Mesenchymal stem cell (in vitro differentiated cells and primary cell): ENCODE measurements around the gene KIAA0753. TPM values are rescaled to one million over a fixed set of nuclear protein-coding genes. Genes with fewer than 3 reads are reported as not detected.

ENCODE experiments used
- DNase-seq: peaks from one replicate; pipeline ENCODE4 v3.0.0-alpha.2; 2013
- H2AFZ ChIP-seq: one replicate; pipeline ENCODE4 v1.6.1; 2013; ENCODE audit warnings: low read depth, mild to moderate bottlenecking, control low read depth, inconsistent platforms, low read length, moderate library complexity
- H2AK5ac ChIP-seq: 2 replicates; pipeline ENCODE4 v1.6.1; 2013; ENCODE audit warnings: low read length, moderate library complexity, mild to moderate bottlenecking, inconsistent platforms; ENCODE audit not compliant: severe bottlenecking
- H2BK120ac ChIP-seq: one replicate; pipeline ENCODE4 v1.6.1; 2013; ENCODE audit warnings: low read depth, mild to moderate bottlenecking, inconsistent platforms, low read length, moderate library complexity
- H2BK12ac ChIP-seq, 2 experiments: one replicate each; pipeline ENCODE4 v1.6.1; 2013; ENCODE audit warnings: inconsistent platforms in 2 of 2, low read length in 2 of 2, mild to moderate bottlenecking in 2 of 2, moderate library complexity in 2 of 2, control low read depth in 1 of 2
- H2BK15ac ChIP-seq: one replicate; pipeline ENCODE4 v1.6.1; 2013; ENCODE audit warnings: mild to moderate bottlenecking, low read depth, inconsistent platforms; ENCODE audit not compliant: poor library complexity, severe bottlenecking
- H2BK5ac ChIP-seq: 2 replicates; pipeline ENCODE4 v1.6.1; 2013; ENCODE audit warnings: low read depth, mild to moderate bottlenecking, low read length, control low read depth, inconsistent platforms; ENCODE audit not compliant: poor library complexity, severe bottlenecking
- H3K14ac ChIP-seq, 2 experiments: one replicate each; pipeline ENCODE4 v1.6.1; 2013; ENCODE audit warnings: inconsistent platforms in 2 of 2, low read length in 2 of 2, control low read depth in 1 of 2, mild to moderate bottlenecking in 1 of 2, moderate library complexity in 1 of 2
- H3K18ac ChIP-seq, 2 experiments: one replicate each; pipeline ENCODE4 v1.6.1; 2013; ENCODE audit warnings: inconsistent platforms in 2 of 2, low read length in 2 of 2, control low read depth in 1 of 2, low read depth in 1 of 2, mild to moderate bottlenecking in 1 of 2
- H3K23ac ChIP-seq, 2 experiments: one replicate each; pipeline ENCODE4 v1.6.1; 2013; ENCODE audit warnings: inconsistent platforms in 2 of 2, low read length in 2 of 2, mild to moderate bottlenecking in 2 of 2, moderate library complexity in 2 of 2, control low read depth in 1 of 2
- H3K27ac ChIP-seq: 2 replicates; pipeline ENCODE4 v1.5.1; 2013; ENCODE audit warnings: mild to moderate bottlenecking, moderate library complexity, low read length, control low read depth, inconsistent platforms; ENCODE audit not compliant: poor library complexity, severe bottlenecking
- H3K27me3 ChIP-seq, 2 experiments: 2 replicates each; pipeline versions ENCODE4 v1.6.1 to v1.7.0; 2013; ENCODE audit warnings: low read length in 2 of 2, mild to moderate bottlenecking in 2 of 2, moderate library complexity in 2 of 2, control low read depth in 1 of 2, inconsistent platforms in 1 of 2; ENCODE audit not compliant: control insufficient read depth in 1 of 2, insufficient read depth in 1 of 2
- H3K36me3 ChIP-seq, 2 experiments: 2 replicates each; pipeline versions ENCODE4 v1.6.1 to v1.7.0; 2013; ENCODE audit warnings: low read length in 2 of 2, control low read depth in 1 of 2, inconsistent platforms in 1 of 2, low read depth in 1 of 2, mild to moderate bottlenecking in 1 of 2; ENCODE audit not compliant: insufficient read depth in 2 of 2, control insufficient read depth in 1 of 2
- H3K4ac ChIP-seq, 2 experiments: one replicate each; pipeline ENCODE4 v1.6.1; 2013; ENCODE audit warnings: inconsistent platforms in 2 of 2, low read length in 2 of 2, mild to moderate bottlenecking in 2 of 2, moderate library complexity in 2 of 2, control low read depth in 1 of 2, low read depth in 1 of 2
- H3K4me1 ChIP-seq: 2 replicates; pipeline ENCODE4 v1.6.1; 2013; ENCODE audit warnings: low read depth, low read length, control low read depth; ENCODE audit not compliant: control insufficient read depth, insufficient read depth
- H3K4me2 ChIP-seq: 2 replicates; pipeline ENCODE4 v1.6.1; 2013; ENCODE audit warnings: low read length, mild to moderate bottlenecking, inconsistent platforms; ENCODE audit not compliant: poor library complexity, severe bottlenecking
- H3K4me3 ChIP-seq, 2 experiments: 2 replicates each; pipeline versions ENCODE4 v1.5.1 to v1.7.0; 2013; ENCODE audit warnings: low read length in 2 of 2, mild to moderate bottlenecking in 2 of 2, control low read depth in 1 of 2, low read depth in 1 of 2; ENCODE audit not compliant: insufficient read depth in 1 of 2
- H3K79me1 ChIP-seq: replicated peaks from 2 replicates; pipeline ENCODE4 v1.6.1; 2013; ENCODE audit warnings: mild to moderate bottlenecking, control low read depth, low read length, inconsistent platforms; ENCODE audit not compliant: poor library complexity, severe bottlenecking
- H3K9ac ChIP-seq: 2 replicates; pipeline ENCODE4 v1.7.0; 2013; ENCODE audit warnings: mild to moderate bottlenecking, low read length, moderate library complexity
- H3K9me3 ChIP-seq: 2 replicates; pipeline ENCODE4 v1.7.0; 2013; ENCODE audit warnings: mild to moderate bottlenecking, low read length; ENCODE audit not compliant: control insufficient read depth
- H4K8ac ChIP-seq: one replicate; pipeline ENCODE4 v1.6.1; 2013; ENCODE audit warnings: inconsistent platforms, mild to moderate bottlenecking, low read length, moderate library complexity
- H4K91ac ChIP-seq: one replicate; pipeline ENCODE4 v1.6.1; 2013; ENCODE audit warnings: mild to moderate bottlenecking, low read length, inconsistent platforms
- WGBS: methylation state at CpG from one replicate; pipeline ENCODE4 v1.1.7; 2013; ENCODE audit warnings: mixed read lengths; 5-methylcytosine and 5-hydroxymethylcytosine counted together
- polyA plus RNA-seq, 2 experiments: library from polyadenylated mRNA; stranded (reverse); fragments of 200-250 nt; gene quantifications; one replicate each; pipeline ENCODE4 v1.2.3, GENCODE V29; 2013

KIAA0753 gene
- 9.2 TPM for polyA plus RNA-seq (2013, experiment 1 of 2)
- polyA plus RNA-seq (2013, experiment 2 of 2): 9.4 TPM

- H3K9me3 ChIP-seq: no peaks in the 10 kb centered on the region
- H2BK15ac ChIP-seq: peak within 1 kb of the TSS; percentile 73
- peak within 1 kb of the TSS; percentile 89 for H3K4me2 ChIP-seq
- H3K36me3 ChIP-seq: peaks cover 21 to 36% of the 10 kb centered on the region in 2 experiments
- H4K91ac ChIP-seq: peak within 1 kb of the TSS; percentile 72
- H2BK5ac ChIP-seq: peak within 1 kb of the TSS; percentile 92
- H2AFZ ChIP-seq: peak within 1 kb of the TSS; percentile 76
- peak within 1 kb of the TSS; percentile 89 to 90 for H3K18ac ChIP-seq
- no peak within 1 kb of the TSS for H2AK5ac ChIP-seq
- H3K4me3 ChIP-seq: peak within 1 kb of the TSS; percentile 87 to 100
- peak within 1 kb of the TSS; percentile 93 for H3K27ac ChIP-seq
- H3K9ac ChIP-seq: peak within 1 kb of the TSS; percentile 96
- peak within 1 kb of the TSS; percentile 77 to 96 for H3K14ac ChIP-seq
- H3K4me1 ChIP-seq: peaks cover 27% of the 10 kb centered on the region
- WGBS: under 1% methylated on average over 52 of the region's 52 CpGs
- peak; percentile 94 for DNase-seq
- peak within 1 kb of the TSS in 1 of 2 experiments; percentile 47 for H2BK12ac ChIP-seq
- H3K4ac ChIP-seq: peak within 1 kb of the TSS; percentile 71 to 99
- H4K8ac ChIP-seq: peak within 1 kb of the TSS; percentile 81
- peak within 1 kb of the TSS in 1 of 2 experiments; percentile 75 for H3K23ac ChIP-seq
- H3K27me3 ChIP-seq: no peaks in the 10 kb centered on the region
- H2BK120ac ChIP-seq: peak within 1 kb of the TSS; percentile 96
- H3K79me1 ChIP-seq: peaks cover 35% of the 10 kb centered on the region
Measured at GRCh38 chr17:6640536-6641246, at the start of gene KIAA0753, which contains the start of gene TXNDC17. KIAA0753 (minus strand) TSS chr17:6640711; CDS start chr17:6635103, 5,608 bp downstream. TXNDC17 (plus strand) TSS chr17:6641060; CDS start chr17:6641083, 23 bp downstream.

- no peaks in the 10 kb centered on the region for H3K9me3 ChIP-seq
- no peak overlapping the region for H3K4me2 ChIP-seq
- no peak overlapping the region for H3K23ac ChIP-seq
- H3K9ac ChIP-seq: no peak overlapping the region
- H3K4me1 ChIP-seq: no peaks in the 10 kb centered on the region
- WGBS: 86% methylated on average over 4 of the region's 9 CpGs
- H3K27ac ChIP-seq: no peak overlapping the region
- no peak overlapping the region for H2BK120ac ChIP-seq
- no peaks in the 10 kb centered on the region for H3K36me3 ChIP-seq
- peaks cover 0 to 78% of the 10 kb centered on the region in 2 experiments for H3K27me3 ChIP-seq
- H3K4ac ChIP-seq: no peak overlapping the region
- no peak overlapping the region for H2BK12ac ChIP-seq
- no peak overlapping the region for H3K18ac ChIP-seq
- H3K14ac ChIP-seq: no peak overlapping the region
- no peak overlapping the region for H2AFZ ChIP-seq
- DNase-seq: no peak
- H2AK5ac ChIP-seq: no peak overlapping the region
- H3K4me3 ChIP-seq: no peak overlapping the region
- H3K79me1 ChIP-seq: no peaks in the 10 kb centered on the region
- H4K8ac ChIP-seq: no peak overlapping the region
- H2BK15ac ChIP-seq: no peak overlapping the region
- H2BK5ac ChIP-seq: no peak overlapping the region
- H4K91ac ChIP-seq: no peak overlapping the region
Measured at GRCh38 chr17:6688944-6689343, 48.4 kb upstream of the KIAA0753 start.

GRCh38 chr17:6686026-6686425 is 45.5 kb upstream of the KIAA0753 start:
- no peak overlapping the region for H3K4me3 ChIP-seq
- H3K14ac ChIP-seq: no peak overlapping the region
- DNase-seq: no peak
- H3K23ac ChIP-seq: no peak overlapping the region
- H3K9ac ChIP-seq: no peak overlapping the region
- no peak overlapping the region for H4K91ac ChIP-seq
- no peak overlapping the region for H3K4ac ChIP-seq
- no peak overlapping the region for H2BK120ac ChIP-seq
- H3K27ac ChIP-seq: no peak overlapping the region
- H3K79me1 ChIP-seq: no peaks in the 10 kb centered on the region
- no peaks in the 10 kb centered on the region for H3K4me1 ChIP-seq
- H2BK12ac ChIP-seq: no peak overlapping the region
- no peak overlapping the region for H3K18ac ChIP-seq
- no peak overlapping the region for H4K8ac ChIP-seq
- H2BK5ac ChIP-seq: no peak overlapping the region
- peaks cover 7 to 70% of the 10 kb centered on the region in 2 experiments for H3K27me3 ChIP-seq
- WGBS: 76% methylated on average over 4 of the region's 4 CpGs
- H2AK5ac ChIP-seq: no peak overlapping the region
- H3K36me3 ChIP-seq: no peaks in the 10 kb centered on the region
- no peaks in the 10 kb centered on the region for H3K9me3 ChIP-seq
- H3K4me2 ChIP-seq: no peak overlapping the region
- no peak overlapping the region for H2AFZ ChIP-seq
- no peak overlapping the region for H2BK15ac ChIP-seq

GRCh38 chr17:6684881-6685767 is 44.6 kb upstream of the KIAA0753 start:
- Histone ChIP-seq H3K27me3 (peaks cover 7 to 65% of the 10 kb centered on the region in 2 experiments), H4K8ac (no peak overlapping the region), H3K79me1 (no peaks in the 10 kb centered on the region), H4K91ac (no peak overlapping the region), H3K36me3 (no peaks in the 10 kb centered on the region), H3K9me3 (no peaks in the 10 kb centered on the region), H2AFZ (no peak overlapping the region), H3K4me3 (no peak overlapping the region), H3K18ac (no peak overlapping the region), H2BK120ac (no peak overlapping the region), H3K23ac (no peak overlapping the region), H3K4me1 (no peaks in the 10 kb centered on the region), H3K9ac (no peak overlapping the region), H3K27ac (no peak overlapping the region), H3K4ac (no peak overlapping the region), H3K4me2 (no peak overlapping the region), H3K14ac (no peak overlapping the region), H2BK5ac (no peak overlapping the region), H2BK15ac (no peak overlapping the region), H2AK5ac (no peak overlapping the region), H2BK12ac (no peak overlapping the region)
- WGBS: 75% methylated on average over 14 of the region's 14 CpGs
- DNase-seq: no peak
